MCF 10A (cell line): ENCODE data around the gene ASAP2. TPM values are rescaled to one million over a fixed set of nuclear protein-coding genes. Genes with fewer than 3 reads are reported as not detected.

Experiments used
- BruUV-seq: library from RNA; stranded (reverse); fragments of 400-500 nt; replicated peaks from 2 replicates; lab custom pipeline; 2021; lab: Mats Ljungman, UMichigan
- CTCF ChIA-PET: fragments of 300-600 bp; sonication (Branson Sonifier 250); formaldehyde crosslinking; extraction: SDS; loops from one replicate; lab custom pipeline; 2021; ENCODE audit warnings: antibody characterized with exemption, inconsistent platforms; lab: Yijun Ruan, JAX
- POLR2A ChIA-PET: fragments of 300-600, 350-650 bp; sonication (Branson Sonifier 250); formaldehyde crosslinking; extraction: SDS; loops from one replicate; lab custom pipeline; 2020; ENCODE audit warnings: antibody characterized with exemption, inconsistent platforms; lab: Yijun Ruan, JAX
- DNase-seq: peaks from one replicate; pipeline ENCODE4 v3.0.0-alpha.2; 2018; ENCODE audit not compliant: unreplicated experiment
- H3K27ac Mint-ChIP-seq: one replicate; pipeline ENCODE4 v1.8.0; 2022; ENCODE audit warnings: mild to moderate bottlenecking, low read depth, mixed read lengths; ENCODE audit not compliant: unreplicated experiment
- H3K27me3 Mint-ChIP-seq: one replicate; pipeline ENCODE4 v1.8.0; 2022; ENCODE audit warnings: mixed read lengths; ENCODE audit not compliant: insufficient read depth, unreplicated experiment
- H3K36me3 Mint-ChIP-seq: one replicate; pipeline ENCODE4 v1.8.0; 2022; ENCODE audit warnings: mild to moderate bottlenecking, moderate library complexity, mixed read lengths; ENCODE audit not compliant: insufficient read depth, unreplicated experiment
- H3K4me1 Mint-ChIP-seq: one replicate; pipeline ENCODE4 v1.8.0; 2022; ENCODE audit warnings: mixed read lengths; ENCODE audit not compliant: insufficient read depth, unreplicated experiment
- H3K4me3 Mint-ChIP-seq: one replicate; pipeline ENCODE4 v1.8.0; 2022; ENCODE audit warnings: mild to moderate bottlenecking, moderate library complexity, mixed read lengths; ENCODE audit not compliant: unreplicated experiment
- H3K9me3 Mint-ChIP-seq: one replicate; pipeline ENCODE4 v1.8.0; 2022; ENCODE audit warnings: mixed read lengths; ENCODE audit not compliant: unreplicated experiment
- CTCF ChIP-seq: fragments of 200-600 bp; IDR thresholded peaks from one replicate; pipeline ENCODE4 v1.8.0; 2022; ENCODE audit warnings: antibody characterized with exemption, mild to moderate bottlenecking; ENCODE audit not compliant: unreplicated experiment
- intact Hi-C: fragments of 100-400 bp; cut with micrococcal nuclease; formaldehyde crosslinking; loops from 2 replicates; pipeline ENCODE4 v1.14.1; 2022
- total RNA-seq: library from RNA; stranded (reverse); gene quantifications from 2 replicates; pipeline ENCODE4 v1.2.3, GENCODE V29; 2022

ASAP2 gene
- total RNA-seq, 1 experiment from 2014 or later: 80.8 TPM

GRCh38 chr2:9284521-9285297, 78.1 kb downstream of the ASAP2 start:
- Mint-ChIP-seq H3K4me1 (peaks cover 54% of the 10 kb centered on the region), H3K27ac (peak overlapping the region; percentile 84), H3K4me3 (no peak overlapping the region), H3K9me3 (no peaks in the 10 kb centered on the region), H3K36me3 (peaks cover 29% of the 10 kb centered on the region), H3K27me3 (no peaks in the 10 kb centered on the region)
- POLR2A ChIA-PET: interaction anchor here (0.6 to 6.8 kb wide), 15 partner anchors 11 to 328 kb away, joined by 3 to 98 read pairs (median 4); partner anchors contain the start of gene ASAP2
- TF ChIP-seq CTCF: no peak
- intact Hi-C loops: no loop called here
- DNase-seq: no peak
- no TSS peak for BruUV-seq
- CTCF ChIA-PET: interaction anchor here (0.6 to 1.6 kb wide), 7 partner anchors 9 to 272 kb away, joined by 3 to 5 read pairs (median 3); partner anchors contain the start of gene ASAP2

DNA sequence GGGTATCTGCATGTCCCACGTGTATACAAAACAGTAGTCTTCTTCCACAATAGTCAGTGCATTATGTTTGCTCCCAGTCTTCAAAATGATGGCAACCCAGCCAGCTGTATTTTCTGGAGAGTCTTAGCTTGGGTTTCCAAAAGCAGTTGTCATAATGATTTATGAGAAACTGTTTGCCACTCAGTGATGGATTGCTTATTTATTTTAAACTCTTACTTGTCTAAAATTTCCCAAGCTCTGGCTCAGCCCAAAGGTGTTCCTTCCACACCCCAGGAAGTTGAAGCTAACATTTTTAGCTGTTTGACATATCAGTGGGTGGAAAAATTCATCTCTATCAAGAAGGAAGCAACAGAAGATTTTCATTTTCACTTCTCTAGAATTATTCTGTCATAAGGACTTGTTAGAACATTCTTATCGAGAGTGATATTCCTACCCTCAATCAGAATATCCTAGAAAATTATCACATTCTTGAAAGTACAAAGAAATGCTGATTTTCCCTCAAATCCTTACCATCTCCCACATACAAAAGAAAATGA, 78.8 kb downstream of the ASAP2 start:
- Mint-ChIP-seq H3K27ac (peak overlapping the region; percentile 84), H3K36me3 (peaks cover 29% of the 10 kb centered on the region), H3K4me3 (no peak overlapping the region), H3K4me1 (peaks cover 56% of the 10 kb centered on the region), H3K9me3 (no peaks in the 10 kb centered on the region), H3K27me3 (no peaks in the 10 kb centered on the region)
- ChIA-PET POLR2A (interaction anchor here (0.6 to 6.8 kb wide), 19 partner anchors 11 to 327 kb away, joined by 3 to 98 read pairs (median 4); partner anchors contain the start of gene ASAP2), CTCF (interaction anchor here (0.6 to 1.6 kb wide), 6 partner anchors 10 to 272 kb away, joined by 3 to 5 read pairs (median 4); partner anchors contain the start of gene ASAP2)
- BruUV-seq: no TSS peak
- no peak for TF ChIP-seq CTCF
- DNase-seq: peak; percentile 48
- intact Hi-C loops: no loop called here

GRCh38 chr2:9285921-9286320, 79.3 kb downstream of the ASAP2 start:
- Mint-ChIP-seq H3K27me3 (no peaks in the 10 kb centered on the region), H3K4me3 (no peak overlapping the region), H3K4me1 (peaks cover 56% of the 10 kb centered on the region), H3K36me3 (peaks cover 26% of the 10 kb centered on the region), H3K27ac (peak overlapping the region; percentile 84), H3K9me3 (no peaks in the 10 kb centered on the region)
- peak; percentile 40 for DNase-seq
- ChIA-PET POLR2A (interaction anchor here (0.7 to 6.8 kb wide), 21 partner anchors 11 to 667 kb away, joined by 3 to 98 read pairs (median 5); partner anchors contain the start of gene ASAP2), CTCF (interaction anchor here (0.6 to 1.4 kb wide), 3 partner anchors 37 to 143 kb away, joined by 3 to 5 read pairs (median 3); partner anchors contain the start of gene ASAP2)
- no peak for TF ChIP-seq CTCF
- BruUV-seq: no TSS peak
- intact Hi-C loops: loop anchor here (2.0 kb wide), 3 partner anchors 35 to 141 kb away; no protein-coding TSS in a partner anchor
